ENCODE measurements around the gene CEP85.

CEP85 gene, protein sequence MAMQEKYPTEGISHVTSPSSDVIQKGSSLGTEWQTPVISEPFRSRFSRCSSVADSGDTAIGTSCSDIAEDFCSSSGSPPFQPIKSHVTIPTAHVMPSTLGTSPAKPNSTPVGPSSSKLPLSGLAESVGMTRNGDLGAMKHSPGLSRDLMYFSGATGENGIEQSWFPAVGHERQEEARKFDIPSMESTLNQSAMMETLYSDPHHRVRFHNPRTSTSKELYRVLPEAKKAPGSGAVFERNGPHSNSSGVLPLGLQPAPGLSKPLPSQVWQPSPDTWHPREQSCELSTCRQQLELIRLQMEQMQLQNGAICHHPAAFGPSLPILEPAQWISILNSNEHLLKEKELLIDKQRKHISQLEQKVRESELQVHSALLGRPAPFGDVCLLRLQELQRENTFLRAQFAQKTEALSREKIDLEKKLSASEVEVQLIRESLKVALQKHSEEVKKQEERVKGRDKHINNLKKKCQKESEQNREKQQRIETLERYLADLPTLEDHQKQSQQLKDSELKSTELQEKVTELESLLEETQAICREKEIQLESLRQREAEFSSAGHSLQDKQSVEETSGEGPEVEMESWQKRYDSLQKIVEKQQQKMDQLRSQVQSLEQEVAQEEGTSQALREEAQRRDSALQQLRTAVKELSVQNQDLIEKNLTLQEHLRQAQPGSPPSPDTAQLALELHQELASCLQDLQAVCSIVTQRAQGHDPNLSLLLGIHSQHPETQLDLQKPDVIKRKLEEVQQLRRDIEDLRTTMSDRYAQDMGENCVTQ

DNA sequence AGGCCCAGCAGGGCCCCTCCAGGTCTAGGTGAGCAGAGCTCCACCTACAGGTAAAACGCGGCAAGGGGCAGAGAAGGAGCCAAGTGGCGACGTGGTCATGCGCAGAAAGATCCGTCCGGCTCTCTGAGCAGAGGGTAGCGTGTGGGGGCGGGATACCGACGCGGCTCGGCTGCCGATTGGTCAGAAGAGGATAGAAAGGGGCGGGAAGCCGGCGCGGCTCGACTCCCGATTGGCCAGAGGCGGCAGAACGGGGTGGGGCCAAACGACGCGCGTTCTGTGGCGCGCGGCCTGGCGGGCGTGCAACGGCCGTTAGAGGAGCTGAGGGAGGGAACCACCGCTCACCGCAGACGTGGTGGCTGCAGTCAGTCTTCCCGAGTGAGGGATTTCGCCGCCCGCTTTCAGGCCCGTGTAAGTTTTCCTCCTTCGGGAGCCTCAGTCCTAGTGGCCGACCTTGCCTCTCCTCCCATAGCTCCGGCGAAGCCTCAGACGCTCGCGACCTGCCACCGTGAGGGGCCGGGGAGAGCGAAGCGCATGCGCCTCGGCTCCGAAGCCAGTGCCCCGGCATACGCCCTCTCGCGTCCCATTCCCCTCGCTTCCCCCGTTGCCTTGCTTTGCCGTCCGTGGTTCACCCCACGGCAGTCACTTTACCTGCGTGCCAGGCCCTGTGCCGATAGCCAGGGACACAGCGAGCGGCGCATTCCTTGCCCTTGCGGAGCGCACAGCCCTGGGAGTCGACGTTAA is at the start of gene CEP85:
Gene CEP85, plus strand, starts transcription at position 298 of the 741 bp plus-strand sequence. CDS start 5,584 bp downstream, outside the sequence.
- DNase-seq (ENCODE audit: low read depth) = peak; percentile 90

DNA sequence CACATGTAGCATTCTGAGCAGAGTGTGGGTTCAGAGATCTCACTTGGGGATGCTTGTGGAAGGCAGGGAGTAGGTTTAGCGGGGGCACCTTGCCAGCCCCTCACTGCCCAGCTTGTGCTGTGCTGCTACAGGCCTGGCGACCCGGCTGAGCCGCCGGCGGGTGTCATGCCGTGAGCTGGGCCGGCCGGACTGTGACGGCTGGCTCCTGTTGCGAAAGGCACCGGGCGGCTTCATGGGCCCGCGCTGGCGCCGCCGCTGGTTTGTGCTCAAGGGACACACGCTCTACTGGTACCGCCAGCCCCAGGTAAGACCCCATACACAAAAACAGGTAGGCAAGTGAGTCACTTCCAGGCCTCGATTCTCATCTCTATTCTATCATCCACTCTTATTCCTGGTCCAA is 49.1 kb upstream of the CEP85 start:
- DNase-seq (ENCODE audit: low read depth) = no peak

DNA sequence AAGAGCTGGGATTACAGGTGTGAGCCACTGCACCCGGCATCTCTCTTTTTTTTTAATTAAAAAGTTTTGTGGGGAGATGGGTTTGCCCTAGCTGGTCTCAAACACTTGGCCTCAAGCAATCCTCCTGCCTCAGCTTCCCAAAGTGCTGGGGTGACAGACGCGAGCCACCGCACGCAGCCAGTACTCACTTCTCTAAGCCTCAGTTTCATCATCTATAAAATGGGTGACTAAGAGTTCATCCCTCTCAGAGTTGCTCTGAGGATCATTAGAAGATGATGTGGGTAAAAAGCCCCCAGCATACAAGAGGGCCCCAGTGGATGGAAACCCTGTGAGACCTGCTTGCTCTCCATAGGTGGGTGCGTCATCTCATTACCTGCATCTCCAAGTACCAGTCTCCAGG is 46.1 kb upstream of the CEP85 start:
- no peak for DNase-seq (ENCODE audit: low read depth)

DNA sequence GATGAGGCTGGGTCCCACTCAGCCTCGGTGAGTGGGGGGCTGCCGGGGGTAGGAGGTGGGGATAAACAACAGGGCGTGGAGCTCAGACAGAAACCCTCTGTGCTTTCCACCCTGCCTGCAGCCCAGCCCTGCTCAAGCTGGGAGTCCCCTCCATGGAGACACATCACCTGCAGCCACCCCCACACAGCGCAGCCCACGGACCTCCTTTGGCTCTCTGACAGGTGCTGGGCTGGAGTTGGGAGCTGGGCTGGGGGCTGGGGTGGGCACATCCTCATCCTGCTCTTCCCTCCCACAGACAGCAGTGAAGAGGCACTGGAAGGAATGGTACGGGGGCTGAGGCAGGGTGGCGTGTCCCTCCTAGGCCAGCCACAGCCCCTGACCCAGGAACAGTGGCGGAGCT is 45.5 kb upstream of the CEP85 start:
- no peak for DNase-seq (ENCODE audit: low read depth)

DNA sequence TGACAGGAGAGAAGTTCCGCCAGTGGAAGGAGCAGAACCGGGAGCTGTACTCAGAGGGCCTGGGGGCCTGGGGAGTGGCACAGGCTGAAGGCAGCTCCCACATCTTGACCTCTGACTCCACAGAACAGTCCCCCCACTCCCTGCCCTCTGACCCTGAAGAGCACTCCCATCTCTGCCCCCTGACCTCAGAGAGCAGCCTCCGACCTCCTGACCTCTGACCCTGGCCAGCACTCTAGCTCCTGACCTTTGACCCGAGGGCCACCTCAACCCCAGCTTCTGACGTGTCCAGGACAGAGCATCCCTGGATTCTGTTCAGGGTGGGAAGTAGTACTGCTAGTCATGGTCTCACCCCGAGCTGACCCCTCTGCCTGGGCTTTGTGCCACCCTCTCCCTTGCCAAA is 44.7 kb upstream of the CEP85 start:
- DNase-seq (ENCODE audit: low read depth) = no peak

DNA sequence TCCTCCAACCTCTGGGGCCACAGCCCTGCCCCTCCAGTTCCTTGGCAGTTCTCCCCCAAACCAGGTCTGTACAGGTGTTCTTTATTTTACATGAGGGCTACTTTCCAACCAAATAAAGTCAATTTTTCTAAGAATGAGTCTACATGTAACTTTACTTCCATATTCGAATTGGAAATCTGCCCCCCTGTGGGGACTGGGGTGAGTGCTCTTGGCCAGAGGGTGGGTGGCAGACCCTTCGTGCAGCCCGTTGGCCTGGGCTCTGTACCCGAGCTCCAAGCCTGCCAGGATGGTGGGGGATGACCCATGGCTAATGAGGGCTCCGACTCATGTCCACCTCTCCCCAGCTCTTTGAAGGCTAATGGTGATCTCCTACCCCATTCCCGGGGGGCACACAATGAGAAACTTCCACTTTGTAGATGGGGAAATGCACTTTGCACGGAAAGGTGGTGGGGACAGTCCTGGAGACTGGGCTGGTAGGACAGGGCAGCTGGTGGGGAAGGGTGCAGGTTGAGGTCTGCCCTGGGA is 44.2 kb upstream of the CEP85 start:
- DNase-seq (ENCODE audit: low read depth) = no peak

DNA sequence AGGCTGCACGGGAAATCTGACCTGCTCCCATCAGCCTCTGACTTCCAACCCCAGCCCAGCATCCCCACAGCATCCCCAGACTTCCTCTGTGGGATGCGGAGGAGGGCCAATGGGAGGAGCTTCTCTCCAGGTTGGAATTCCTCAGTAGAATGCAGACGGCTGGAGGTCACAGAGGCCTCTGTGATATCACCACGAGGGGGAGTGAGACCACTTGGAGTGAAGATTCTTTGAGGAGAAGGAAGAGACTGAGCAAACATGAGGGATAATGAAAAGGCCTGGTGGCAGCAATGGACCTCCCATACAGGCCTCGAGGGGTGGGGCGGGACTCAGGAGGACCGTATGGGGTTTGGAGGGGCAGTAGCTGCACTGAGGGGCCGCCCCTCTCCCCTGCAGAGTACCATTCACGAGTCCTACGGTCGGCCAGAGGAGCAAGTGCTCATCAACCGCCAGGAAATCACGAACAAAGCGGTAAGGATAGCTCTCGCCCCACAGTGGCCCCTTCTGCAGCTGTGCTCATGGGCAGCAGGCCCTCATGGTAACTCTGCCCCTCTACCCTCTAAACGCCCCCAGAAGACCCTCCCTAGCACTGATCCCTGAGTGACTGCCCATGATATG is 43.5 kb upstream of the CEP85 start, which contains the start of gene CATSPER4:
Gene CATSPER4, plus strand, starts transcription at position 230 of the 615 bp plus-strand sequence. Its CDS starts 26 bp downstream, at position 256.
- no peak for DNase-seq (ENCODE audit: low read depth)

DNA sequence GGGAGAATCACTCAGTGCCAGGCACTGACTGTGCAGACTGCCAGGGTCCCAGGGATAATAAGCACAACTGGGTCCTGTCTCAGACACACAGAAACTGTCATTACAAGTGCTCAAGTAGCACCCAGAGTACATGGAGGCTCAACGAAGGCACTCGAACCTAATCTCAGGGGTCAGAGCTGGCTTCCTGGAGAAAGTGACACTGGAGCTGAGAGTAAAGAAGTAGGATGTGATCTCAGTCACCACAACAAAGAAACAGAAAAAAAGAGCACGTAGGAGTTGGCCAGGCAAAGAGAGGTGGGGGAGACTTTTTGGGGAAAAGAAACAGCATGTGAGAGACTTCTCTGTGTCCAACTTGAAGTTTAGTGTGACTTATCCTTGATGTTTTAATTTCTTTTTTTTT is 42.3 kb upstream of the CEP85 start:
- no peak for DNase-seq (ENCODE audit: low read depth)

DNA sequence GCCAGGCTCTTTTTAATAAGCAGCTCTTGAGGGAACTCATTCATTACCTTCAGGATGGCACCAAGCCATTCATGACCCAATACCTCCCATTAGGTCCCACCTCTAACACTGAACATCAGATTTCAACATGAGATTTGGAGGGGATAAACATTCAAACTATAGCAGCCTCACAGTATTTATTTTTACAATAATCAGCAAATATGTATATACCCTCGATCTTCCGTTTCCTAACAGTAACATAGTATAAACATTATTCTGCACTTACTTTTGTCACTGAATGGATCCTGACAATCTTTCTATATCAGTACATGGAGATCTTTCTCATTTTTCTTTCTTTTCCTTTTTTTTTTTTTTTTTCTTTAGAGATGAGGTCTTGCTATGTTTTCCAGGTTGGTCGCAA is 38.2 kb upstream of the CEP85 start:
- no peak for DNase-seq (ENCODE audit: low read depth)

DNA sequence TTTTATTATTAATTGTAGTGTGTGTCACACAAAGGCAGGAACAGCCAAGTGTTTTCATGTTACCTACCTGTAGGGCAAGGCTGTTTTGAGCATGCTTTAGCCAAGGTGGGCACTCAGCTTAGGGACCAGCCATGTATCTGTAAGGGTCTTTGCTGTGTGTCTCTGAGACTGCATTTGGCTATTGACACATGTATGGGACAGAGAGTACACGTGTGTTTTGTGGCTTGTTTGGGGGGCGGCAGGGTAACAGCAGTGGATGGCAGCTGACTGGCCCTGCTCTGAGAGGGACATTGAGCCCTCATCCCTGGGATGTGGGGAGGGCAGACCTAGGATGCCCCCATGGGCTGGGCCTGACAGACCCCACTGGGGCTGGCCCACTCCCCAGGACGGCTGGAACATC is 36.7 kb upstream of the CEP85 start:
- no peak for DNase-seq (ENCODE audit: low read depth)

DNA sequence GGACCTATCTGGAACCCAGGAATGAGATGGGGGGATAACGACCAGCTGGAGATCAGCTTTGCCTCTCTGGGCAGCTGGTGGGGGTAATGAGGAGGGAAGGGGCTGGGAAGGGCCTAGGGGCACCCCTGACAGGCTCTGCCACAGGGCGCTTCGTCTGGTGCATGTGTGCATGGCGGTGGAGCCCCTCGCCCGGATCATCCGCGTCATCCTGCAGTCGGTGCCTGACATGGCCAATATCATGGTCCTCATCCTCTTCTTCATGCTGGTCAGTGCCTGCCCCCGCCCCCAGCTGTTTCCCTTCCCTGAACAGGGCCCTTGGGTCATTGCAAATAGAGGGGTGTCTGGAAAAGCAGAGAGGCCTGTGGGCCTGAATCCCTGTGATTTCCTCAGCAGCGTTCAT is 36.2 kb upstream of the CEP85 start:
- no peak for DNase-seq (ENCODE audit: low read depth)

DNA sequence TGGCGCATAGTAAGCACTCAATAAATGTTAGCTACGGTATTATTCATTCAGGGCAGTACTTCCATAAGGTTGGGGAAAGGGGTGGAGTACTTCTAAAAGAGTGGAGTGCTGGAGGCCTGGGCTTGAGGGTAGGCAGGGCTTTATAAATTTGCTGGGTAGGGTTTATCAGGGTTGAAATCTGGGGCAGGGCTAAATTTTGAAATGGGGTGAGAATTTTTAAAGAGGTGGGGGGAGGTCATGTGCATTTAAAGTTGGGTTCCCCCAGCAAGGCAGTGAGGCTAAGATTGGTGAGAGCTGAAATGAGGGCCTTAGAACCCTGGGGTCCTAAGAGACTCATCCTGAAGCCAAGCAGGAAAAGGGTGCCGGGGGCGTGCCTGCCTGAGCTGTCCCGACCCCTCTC is 33.6 kb upstream of the CEP85 start:
- no peak for DNase-seq (ENCODE audit: low read depth)

DNA sequence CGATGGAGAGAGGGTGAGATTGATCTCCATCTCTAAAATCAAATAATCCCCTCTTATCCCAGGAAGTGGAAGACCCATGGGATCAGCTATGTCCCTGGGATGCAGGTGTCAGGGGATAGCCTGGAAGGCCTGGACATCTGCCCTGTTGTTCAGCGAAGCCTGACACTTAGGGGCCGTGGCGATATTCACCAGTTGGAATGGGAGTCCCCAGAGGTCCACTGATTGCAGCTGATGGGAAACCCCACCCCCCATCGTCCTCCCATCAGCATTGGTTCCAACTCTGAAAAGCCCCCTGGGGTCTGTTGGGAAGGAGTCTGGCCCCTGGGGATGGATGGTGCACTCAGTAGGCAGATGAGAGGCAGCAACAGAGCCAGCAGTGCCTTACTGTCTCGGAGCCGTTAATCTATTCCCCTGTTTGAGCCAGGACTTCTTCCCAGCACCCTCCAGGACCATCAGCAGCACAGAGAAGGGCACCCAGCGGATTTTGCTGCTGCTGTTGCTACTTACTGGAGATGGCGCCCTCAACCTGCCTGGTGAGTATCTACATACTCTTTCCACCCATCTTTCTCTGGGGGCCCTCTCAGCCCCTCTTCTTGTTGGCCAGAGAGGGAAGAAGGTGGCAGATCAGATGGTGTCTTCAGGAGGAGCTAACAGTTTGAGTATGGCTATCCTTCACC is 30.2 kb upstream of the CEP85 start:
- no peak for DNase-seq (ENCODE audit: low read depth)

DNA sequence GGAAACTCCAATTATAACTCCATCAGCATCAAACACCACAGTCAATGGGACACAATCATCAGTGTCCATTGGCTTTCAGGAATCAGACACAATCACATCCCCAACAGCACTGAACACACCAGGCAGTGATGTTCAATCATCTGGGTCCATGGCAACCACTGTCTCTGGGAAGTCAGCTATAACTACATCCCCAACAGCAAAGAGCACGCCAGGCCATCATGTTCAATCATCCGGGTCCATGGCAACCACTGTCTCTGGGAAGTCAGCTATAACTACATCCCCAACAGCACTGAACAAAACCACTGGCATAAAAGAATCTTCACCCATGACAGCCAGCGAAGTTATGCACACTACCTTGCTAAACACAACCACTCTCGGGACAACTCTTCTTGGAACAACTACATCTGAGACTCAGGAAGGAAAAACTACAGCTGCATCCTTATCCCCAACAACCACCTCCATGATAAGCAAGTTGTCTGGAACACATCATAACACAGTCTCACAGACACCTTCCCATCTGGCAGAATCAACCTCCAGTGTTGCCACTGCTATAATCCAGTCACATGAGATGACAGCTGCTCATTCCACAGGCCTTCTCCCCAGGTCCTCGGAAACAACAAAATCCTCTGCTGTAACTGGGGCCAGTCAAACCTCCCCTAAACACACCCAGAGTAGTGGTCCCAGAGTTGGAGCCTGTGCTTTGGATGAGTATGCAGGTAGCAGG is 23.7 kb upstream of the CEP85 start:
- no peak for DNase-seq (ENCODE audit: low read depth)

DNA sequence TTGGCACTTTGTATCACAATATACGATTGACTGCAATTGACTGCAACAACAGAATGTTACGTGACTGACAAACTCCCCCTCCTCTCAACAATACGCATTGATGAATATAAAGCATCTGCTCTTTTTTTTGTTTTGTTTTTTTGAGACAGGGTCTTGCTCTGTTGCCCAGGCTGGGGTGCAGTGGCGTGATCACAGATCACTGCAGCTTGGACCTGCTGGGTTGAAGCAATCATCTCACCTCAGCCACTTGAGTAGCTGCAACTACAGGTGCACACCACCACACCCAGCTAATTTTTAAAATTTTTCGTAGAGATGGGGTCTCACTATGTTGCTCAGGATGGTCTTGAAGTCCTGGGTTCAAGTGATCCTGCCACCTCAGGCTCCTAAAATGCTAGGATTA is 21.3 kb upstream of the CEP85 start:
- no peak for DNase-seq (ENCODE audit: low read depth)

DNA sequence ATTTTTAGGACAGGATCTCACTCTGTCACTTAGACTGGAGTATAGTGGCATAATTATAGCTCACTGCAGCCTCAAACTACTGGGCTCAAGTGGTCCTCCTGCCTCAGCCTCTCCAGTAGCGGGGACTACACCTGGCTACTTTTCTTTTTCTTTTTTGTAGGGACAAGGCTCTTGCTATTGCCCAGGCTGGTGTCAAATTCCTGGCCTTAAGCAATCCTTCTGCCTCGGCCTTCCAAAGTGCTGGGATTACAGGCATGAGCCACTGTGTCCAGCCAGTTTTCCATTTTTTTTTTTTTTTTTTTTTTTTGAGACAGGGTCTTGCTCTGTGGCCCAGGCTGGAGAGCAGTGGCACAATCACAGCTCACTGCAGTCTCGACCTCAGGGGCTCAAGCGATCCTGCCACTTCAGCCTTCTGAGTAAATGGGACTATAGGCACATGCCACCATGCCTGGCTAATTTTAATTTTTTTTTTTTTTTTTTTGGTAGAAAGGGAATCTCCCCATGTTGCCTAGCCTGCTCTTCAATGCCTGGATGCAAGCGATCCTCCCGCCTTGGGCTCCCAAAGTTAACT is 20.6 kb upstream of the CEP85 start:
- DNase-seq (ENCODE audit: low read depth) = no peak

DNA sequence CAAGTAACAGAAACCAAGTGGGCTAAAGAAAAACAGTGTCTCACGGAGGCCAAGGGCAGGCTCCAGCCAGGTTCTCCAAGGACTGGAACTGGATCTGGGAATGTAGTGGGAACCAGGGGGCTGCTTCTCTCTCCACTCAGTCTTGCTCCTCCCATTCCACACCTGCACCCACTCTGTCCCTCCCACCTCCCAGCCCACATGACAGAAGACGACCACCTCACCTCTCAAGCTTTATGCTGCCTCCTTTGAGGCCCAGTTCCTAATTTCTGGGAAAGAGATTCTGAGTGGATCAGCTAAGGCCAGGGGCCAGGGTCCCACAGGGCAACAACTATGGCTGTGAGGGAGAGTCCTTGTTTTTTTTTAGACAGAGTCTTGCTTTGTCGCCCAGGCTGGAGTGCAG is 18.8 kb upstream of the CEP85 start:
- DNase-seq (ENCODE audit: low read depth) = no peak

DNA sequence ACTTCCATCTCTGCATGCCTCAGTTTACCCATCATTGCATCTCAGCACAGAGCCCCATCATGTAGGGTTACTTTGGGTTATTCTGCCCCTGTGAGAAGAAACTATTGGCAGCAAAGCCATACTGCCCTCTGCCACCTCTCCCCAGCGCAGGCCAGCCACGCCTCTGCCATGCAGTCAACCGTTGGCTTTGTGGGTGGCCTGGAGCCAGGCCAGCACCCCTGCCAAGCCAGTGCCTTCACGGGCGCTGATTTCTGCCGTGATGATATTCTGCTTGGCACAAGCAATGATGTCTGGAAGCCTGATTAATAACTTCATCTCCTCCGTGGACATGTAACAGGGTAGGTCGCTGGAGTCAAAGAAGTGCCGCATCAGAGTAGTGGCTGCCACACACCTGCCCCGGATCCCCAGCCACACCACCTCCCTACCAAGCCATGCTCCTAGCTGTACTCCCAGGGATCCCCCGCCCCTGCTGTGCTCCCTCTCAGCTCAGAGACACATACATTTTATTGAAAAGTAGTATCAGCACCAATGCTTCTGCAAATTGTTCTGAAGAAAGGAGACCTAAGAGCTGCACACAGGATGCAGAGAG is 15.0 kb upstream of the CEP85 start:
- no peak for DNase-seq (ENCODE audit: low read depth)

DNA sequence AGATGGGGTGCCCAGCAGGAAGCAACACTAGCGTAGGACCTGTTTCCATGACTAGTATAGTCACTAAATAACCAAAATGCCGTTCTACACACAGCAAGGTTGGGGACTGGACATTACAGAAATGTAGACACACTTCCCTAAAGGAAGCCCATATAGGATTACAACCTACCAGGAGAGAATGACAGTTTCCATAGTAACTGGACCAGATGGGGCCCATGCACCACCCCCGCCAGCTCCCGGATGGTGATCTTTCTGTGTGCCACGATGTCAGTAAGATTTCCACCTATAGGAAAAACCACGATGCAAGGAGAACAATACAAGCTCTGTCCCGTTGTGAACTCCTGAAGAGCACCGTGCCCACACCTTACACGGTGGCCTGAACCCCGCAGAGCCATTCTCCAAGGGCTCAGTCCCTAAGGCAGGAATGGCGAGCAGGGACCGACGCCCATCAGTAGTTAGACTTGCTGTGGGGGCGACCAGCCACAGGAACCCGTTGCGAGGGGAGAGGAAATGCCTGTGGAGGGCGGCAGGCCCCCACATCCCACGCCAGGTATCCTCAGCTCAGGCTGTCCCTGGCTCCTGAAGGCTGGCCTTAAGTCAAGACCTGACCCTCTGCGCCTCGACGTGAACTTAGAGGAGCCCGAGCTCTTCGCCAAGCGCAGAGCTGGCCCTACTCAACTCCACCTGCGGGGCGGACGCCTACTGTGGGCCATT is 13.6 kb upstream of the CEP85 start:
- no peak for DNase-seq (ENCODE audit: low read depth)

All from stromal cell of bone marrow (primary cell).